Activated B cell treated with CpG ODN at 0.5 μM for 24 hours (primary cell): ENCODE results near the gene PDZD7. TPM values are rescaled to one million over a fixed set of nuclear protein-coding genes. Genes with fewer than 3 reads are reported as not detected.
A peak's percentile ranks its signal among the peaks of the same experiment; 100 is the strongest.

Experiments used
- ATAC-seq: fragments of 200-7000 bp; cut with Tn5 transposase; one replicate; pipeline ENCODE4 v1.10.0; 2021; ENCODE audit warnings: low read depth, mild to moderate bottlenecking, moderate library complexity
- CTCF ChIA-PET: fragments of 350-600 bp; sonication (Branson Sonifier 250); formaldehyde crosslinking; loops from one replicate; lab custom pipeline; 2021; ENCODE audit warnings: antibody characterized with exemption; lab: Charles Lee
- POLR2A ChIA-PET: fragments of 350-600 bp; sonication (Branson Sonifier 250); formaldehyde crosslinking; loops from one replicate; lab custom pipeline; 2021; ENCODE audit warnings: antibody characterized with exemption; lab: Charles Lee
- DNase-seq: peaks from one replicate; pipeline ENCODE4 v3.0.0; 2022
- H3K27ac Mint-ChIP-seq: one replicate; pipeline ENCODE4 v1.8.0; 2020; ENCODE audit warnings: mixed read lengths
- H3K27me3 Mint-ChIP-seq: one replicate; pipeline ENCODE4 v1.8.0; 2021; ENCODE audit warnings: mixed read lengths
- H3K36me3 Mint-ChIP-seq: one replicate; pipeline ENCODE4 v1.8.0; 2021; ENCODE audit warnings: low read depth, mixed read lengths
- H3K4me1 Mint-ChIP-seq: one replicate; pipeline ENCODE4 v1.8.0; 2021; ENCODE audit warnings: mixed read lengths
- H3K4me3 Mint-ChIP-seq: one replicate; pipeline ENCODE4 v1.8.0; 2020; ENCODE audit warnings: mild to moderate bottlenecking, mixed read lengths
- H3K9me3 Mint-ChIP-seq: one replicate; pipeline ENCODE4 v1.8.0; 2020; ENCODE audit warnings: mixed read lengths
- CTCF ChIP-seq: fragments of 200-600 bp; IDR thresholded peaks from one replicate; pipeline ENCODE4 v1.8.0; 2022; ENCODE audit warnings: antibody characterized with exemption, mild to moderate bottlenecking
- intact Hi-C: fragments of 100-400 bp; cut with micrococcal nuclease; formaldehyde crosslinking; loops from one replicate; pipeline ENCODE4 v1.15.1; 2024
- total RNA-seq: library from RNA; stranded (reverse); gene quantifications from 2 replicates; pipeline ENCODE4 v1.2.3, GENCODE V29; 2022

Gene PDZD7
- total RNA-seq, 1 donor from 2014 or later = 0.11 TPM

- DNase-seq (no peak), ATAC-seq (peak; percentile 55)
- no peak for TF ChIP-seq CTCF
- intact Hi-C loops = no loop called here
- POLR2A ChIA-PET = interaction anchor here (1.0 to 2.3 kb wide), 2 partner anchors 13 to 19 kb away, joined by 3 to 9 read pairs; partner anchors contain the start of genes PDZD7 and SFXN3
- H3K4me3 Mint-ChIP-seq = peak overlapping the region; percentile 39
- no peaks in the 10 kb centered on the region for H3K36me3 Mint-ChIP-seq
- H3K9me3 Mint-ChIP-seq = no peaks in the 10 kb centered on the region
- H3K27me3 Mint-ChIP-seq = peaks cover 27% of the 10 kb centered on the region
- peaks cover 21% of the 10 kb centered on the region for H3K4me1 Mint-ChIP-seq
- CTCF ChIA-PET = interaction anchor here (1.5 to 1.8 kb wide), 3 partner anchors 11 to 48 kb away, joined by 3 to 20 read pairs (median 4); partner anchors contain the start of genes PDZD7 and SFXN3
- H3K27ac Mint-ChIP-seq = no peak overlapping the region
Measured at GRCh38 chr10:101018118-101018599, 12.8 kb downstream of the PDZD7 start.

- TF ChIP-seq CTCF = no peak
- DNase-seq = no peak
- no peak overlapping the region for H3K27ac Mint-ChIP-seq
- no peaks in the 10 kb centered on the region for H3K36me3 Mint-ChIP-seq
- peaks cover 27% of the 10 kb centered on the region for H3K27me3 Mint-ChIP-seq
- no peaks in the 10 kb centered on the region for H3K9me3 Mint-ChIP-seq
- peaks cover 28% of the 10 kb centered on the region for H3K4me1 Mint-ChIP-seq
- ChIA-PET CTCF (interaction anchor here (1.0 to 2.3 kb wide), 4 partner anchors 14 to 51 kb away, joined by 3 to 9 read pairs (median 3); no protein-coding TSS in a partner anchor), POLR2A (no interaction called here)
- ATAC-seq = no peak
- no peak overlapping the region for H3K4me3 Mint-ChIP-seq
- intact Hi-C loops = no loop called here
Measured at GRCh38 chr10:101016814-101017213, 14.1 kb downstream of the PDZD7 start.

- peaks cover 27% of the 10 kb centered on the region for H3K27me3 Mint-ChIP-seq
- no peak for ATAC-seq
- TF ChIP-seq CTCF = no peak
- intact Hi-C loops = no loop called here
- ChIA-PET POLR2A (interaction anchor here (1.4 kb wide), 1 partner anchor 19 kb away, joined by 3 read pairs; no protein-coding TSS in a partner anchor), CTCF (interaction anchor here (1.3 to 2.3 kb wide), 3 partner anchors 14 to 24 kb away, joined by 3 to 9 read pairs (median 4); no protein-coding TSS in a partner anchor)
- H3K27ac Mint-ChIP-seq = no peak overlapping the region
- H3K9me3 Mint-ChIP-seq = no peaks in the 10 kb centered on the region
- peaks cover 28% of the 10 kb centered on the region for H3K4me1 Mint-ChIP-seq
- no peaks in the 10 kb centered on the region for H3K36me3 Mint-ChIP-seq
- no peak for DNase-seq
- no peak overlapping the region for H3K4me3 Mint-ChIP-seq
Measured at GRCh38 chr10:101015582-101015973, 15.4 kb downstream of the PDZD7 start.

- ChIA-PET CTCF (interaction anchor here (0.8 to 2.3 kb wide), 13 partner anchors 11 to 452 kb away, joined by 3 to 13 read pairs (median 4); partner anchors contain the start of genes LZTS2, PDZD7 and SFXN3), POLR2A (interaction anchor here (1.1 to 1.4 kb wide), 2 partner anchors 18 to 26 kb away, joined by 3 read pairs; no protein-coding TSS in a partner anchor)
- no peaks in the 10 kb centered on the region for H3K9me3 Mint-ChIP-seq
- H3K36me3 Mint-ChIP-seq = no peaks in the 10 kb centered on the region
- H3K4me3 Mint-ChIP-seq = no peak overlapping the region
- DNase-seq = no peak
- intact Hi-C loops = loop anchor here (1.0 to 5.0 kb wide), 4 partner anchors 17 to 453 kb away; partner anchors contain the start of gene SLF2
- peaks cover 27% of the 10 kb centered on the region for H3K27me3 Mint-ChIP-seq
- no peak for TF ChIP-seq CTCF
- no peak overlapping the region for H3K27ac Mint-ChIP-seq
- ATAC-seq = no peak
- peaks cover 28% of the 10 kb centered on the region for H3K4me1 Mint-ChIP-seq
Measured at GRCh38 chr10:101014966-101015581, 15.9 kb downstream of the PDZD7 start.
